OCI-LY1 (cell line): Measurements from ENCODE around the gene LSMEM2.

Experiments
- CTCF ChIP-seq: fragments of 200-600 bp; sonication (generic), shearing (Covaris generic); IDR thresholded peaks from 2 replicates; pipeline ENCODE4 v1.5.1; 2017; ENCODE audit warnings: mild to moderate bottlenecking, antibody characterized with exemption, low read length, moderate library complexity, mixed read lengths
- EZH2 ChIP-seq: fragments of 200-600 bp; sonication (generic), shearing (Covaris generic); IDR thresholded peaks from 2 replicates; pipeline ENCODE4 v1.8.0; 2017; ENCODE audit warnings: borderline replicate concordance, mixed run types, mild to moderate bottlenecking, antibody characterized with exemption, low read length, moderate library complexity, mixed read lengths

DNA sequence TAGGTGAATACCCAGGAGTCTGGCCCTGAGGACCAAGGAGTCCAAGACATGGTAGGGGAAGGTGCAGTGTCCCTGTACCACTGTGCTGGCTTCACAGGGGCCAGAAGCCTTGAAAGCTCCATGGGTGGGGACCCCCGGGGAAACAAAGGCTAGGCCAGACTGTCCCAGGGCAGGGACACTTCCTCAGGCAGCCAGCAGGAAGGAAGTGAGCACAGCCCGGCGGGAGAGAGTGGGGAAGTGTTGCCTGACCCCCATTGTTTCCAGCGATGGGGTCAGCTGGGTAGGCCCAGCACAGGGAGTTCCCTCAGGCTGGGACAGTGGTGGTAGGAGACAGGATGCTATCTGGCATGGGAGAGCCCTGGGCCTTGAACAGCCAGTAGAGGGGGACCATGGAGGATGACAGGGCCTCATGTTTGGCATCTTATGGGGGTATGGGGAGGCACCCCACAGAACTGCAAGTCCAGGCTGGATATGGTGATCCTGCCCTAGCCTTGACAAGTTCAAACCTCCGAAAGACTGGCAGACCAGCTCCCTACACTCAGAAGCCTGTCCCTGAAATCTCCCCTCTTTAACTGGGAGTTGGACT lies 44.8 kb downstream of the LSMEM2 start:
- no peak for TF ChIP-seq CTCF
- TF ChIP-seq EZH2: no peak
